ENCODE results near the gene SNRPD3. TPM values are rescaled to one million over a fixed set of nuclear protein-coding genes. Genes with fewer than 3 reads are reported as not detected.
A peak's percentile ranks its signal among the peaks of the same experiment; 100 is the strongest.

Gene SNRPD3
- total and polyA plus RNA-seq, 9 of the 15 experiments (the other 6 are each of a cell fraction or from before 2014, with no cell fraction given): 131 to 366 (median 274) TPM

DNA sequence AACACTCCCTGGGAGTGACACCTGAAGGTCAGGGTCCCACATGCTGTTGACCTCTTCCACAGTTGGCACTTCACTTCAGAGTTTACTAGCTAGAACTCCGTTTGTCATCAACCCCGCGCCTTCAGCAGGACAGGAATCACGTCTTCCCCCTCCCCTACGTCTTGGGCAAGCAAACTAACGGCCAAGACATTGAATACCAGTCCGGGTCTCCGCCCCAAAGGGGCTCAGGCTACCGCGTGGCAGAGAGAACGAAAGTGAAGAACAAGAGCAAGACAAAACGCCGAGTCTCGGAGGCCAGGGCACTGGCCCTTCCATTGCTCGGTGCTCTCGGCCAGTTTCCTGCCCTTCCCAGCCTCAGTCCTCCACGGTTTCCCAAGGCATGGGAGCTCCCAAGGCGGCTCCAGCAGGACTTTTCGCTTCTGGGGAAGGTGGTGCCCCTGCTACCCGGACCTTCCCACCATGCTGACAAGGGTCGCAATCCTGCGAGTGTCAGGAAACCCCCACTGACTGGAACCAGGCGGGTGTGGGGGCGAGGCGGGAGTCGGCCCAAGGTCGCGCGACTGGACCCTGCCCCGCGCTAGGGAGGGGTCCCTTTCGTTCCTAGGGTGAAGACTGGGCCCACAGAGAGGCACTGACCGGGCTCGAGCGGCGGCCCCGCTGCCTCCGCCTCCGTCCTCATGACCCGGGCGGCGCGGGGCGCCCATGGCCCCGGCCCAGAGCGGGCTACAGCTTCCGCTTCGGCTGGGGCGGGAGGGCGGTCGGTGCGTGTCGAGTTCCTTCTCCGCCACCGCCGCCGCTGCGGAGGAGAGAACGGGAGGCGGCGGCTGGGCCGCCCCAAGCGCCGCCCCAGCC is 1.3 kb upstream of the SNRPD3 start, which contains the start of gene GUCD1 (continued):
- TF ChIP-seq ZBTB2 (IDR thresholded peaks at IDR 0.05): no peak
- no peak for TF ChIP-seq MTA2 (IDR thresholded peaks at IDR 0.05; ENCODE audit: low read depth)
- TF ChIP-seq BDP1 (IDR thresholded peaks at IDR 0.05; ENCODE audit: insufficient read depth, insufficient read length): no peak
- TF ChIP-seq ZNF609 (CRISPR knock-in tag; IDR thresholded peaks at IDR 0.05; ENCODE audit: borderline replicate concordance): no peak
- no peak for TF ChIP-seq ZNF407 (IDR thresholded peaks at IDR 0.05; ENCODE audit: low read depth)
- 0 out of 2 replicates have a peak, but pooled peaks have one; percentile 55 for TF ChIP-seq KAT7 (CRISPR knock-in tag; IDR thresholded peaks at IDR 0.05; ENCODE audit: borderline replicate concordance)
- TF ChIP-seq, protein P1, sequence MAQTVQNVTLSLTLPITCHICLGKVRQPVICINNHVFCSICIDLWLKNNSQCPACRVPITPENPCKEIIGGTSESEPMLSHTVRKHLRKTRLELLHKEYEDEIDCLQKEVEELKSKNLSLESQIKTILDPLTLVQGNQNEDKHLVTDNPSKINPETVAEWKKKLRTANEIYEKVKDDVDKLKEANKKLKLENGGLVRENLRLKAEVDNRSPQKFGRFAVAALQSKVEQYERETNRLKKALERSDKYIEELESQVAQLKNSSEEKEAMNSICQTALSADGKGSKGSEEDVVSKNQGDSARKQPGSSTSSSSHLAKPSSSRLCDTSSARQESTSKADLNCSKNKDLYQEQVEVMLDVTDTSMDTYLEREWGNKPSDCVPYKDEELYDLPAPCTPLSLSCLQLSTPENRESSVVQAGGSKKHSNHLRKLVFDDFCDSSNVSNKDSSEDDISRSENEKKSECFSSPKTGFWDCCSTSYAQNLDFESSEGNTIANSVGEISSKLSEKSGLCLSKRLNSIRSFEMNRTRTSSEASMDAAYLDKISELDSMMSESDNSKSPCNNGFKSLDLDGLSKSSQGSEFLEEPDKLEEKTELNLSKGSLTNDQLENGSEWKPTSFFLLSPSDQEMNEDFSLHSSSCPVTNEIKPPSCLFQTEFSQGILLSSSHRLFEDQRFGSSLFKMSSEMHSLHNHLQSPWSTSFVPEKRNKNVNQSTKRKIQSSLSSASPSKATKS (CRISPR knock-in tag; IDR thresholded peaks at IDR 0.05): no peak
- TF ChIP-seq CHD2 (IDR thresholded peaks at IDR 0.05; ENCODE audit: low read depth, low read length): no peak
- no peak for TF ChIP-seq E2F3 (CRISPR knock-in tag; IDR thresholded peaks at IDR 0.05)
- no peak for TF ChIP-seq ZNF584 (CRISPR knock-in tag; IDR thresholded peaks at IDR 0.05; ENCODE audit: low read depth)
